Suppressor macrophage (primary cell): ENCODE data around the gene AP3B1.
"Not testable (repeated sequence)": the region's sequence is repeated elsewhere in the genome, so short reads cannot be mapped to it uniquely, and the experiment has no call there.

Experiments used
- DNase-seq, 4 experiments: peaks; one replicate each; pipeline ENCODE4 v3.0.0-alpha.2; 2020 to 2022

The AP3B1 gene

GRCh38 chr5:78243639-78244038 is 50.9 kb downstream of the AP3B1 start:
- no peak for DNase-seq

GRCh38 chr5:78243091-78243490 is 51.4 kb downstream of the AP3B1 start:
- no peak for DNase-seq

GRCh38 chr5:78242001-78242400 is 52.5 kb downstream of the AP3B1 start:
- DNase-seq = no peak

DNA sequence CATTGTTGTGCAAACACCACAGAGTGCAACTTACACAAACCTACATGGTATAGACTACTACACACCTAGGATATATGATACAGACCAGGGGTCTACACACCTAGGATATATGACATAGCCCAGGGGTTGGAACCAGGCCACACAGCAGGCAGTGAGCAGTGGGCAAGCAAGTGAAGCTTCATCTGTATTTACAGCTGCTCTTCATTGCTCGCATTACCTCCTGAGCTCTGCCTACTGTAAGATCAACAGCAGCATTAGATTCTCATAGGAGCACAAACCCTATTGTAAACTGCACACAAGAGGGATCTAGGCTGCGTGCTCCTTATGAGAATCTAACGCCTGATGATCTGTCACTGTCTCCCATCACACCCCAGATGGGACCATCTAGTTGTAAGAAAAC is 56.6 kb downstream of the AP3B1 start:
- DNase-seq = no peak

DNA sequence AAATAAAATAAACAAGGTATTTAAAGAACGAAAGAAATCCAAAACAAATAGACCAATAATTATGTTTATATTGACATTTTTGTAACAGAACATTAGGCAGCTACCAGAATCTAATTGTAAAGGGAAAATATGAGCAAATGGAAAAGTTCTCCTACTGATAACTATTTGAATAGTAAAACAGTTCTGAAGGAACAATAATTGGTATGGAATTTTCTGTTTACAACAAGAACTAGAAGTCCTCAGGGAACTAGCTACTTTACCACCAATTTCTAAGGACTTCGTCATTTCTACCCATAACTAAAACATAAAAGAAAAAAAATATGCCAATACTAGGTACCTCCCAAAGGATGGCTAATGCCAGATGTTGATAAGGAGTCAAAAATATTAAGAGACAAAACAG is 58.5 kb downstream of the AP3B1 start:
- DNase-seq = no peak

GRCh38 chr5:78235289-78235688 is 59.2 kb downstream of the AP3B1 start:
- peak in 1 of 4 experiments; percentile 2 for DNase-seq

DNA sequence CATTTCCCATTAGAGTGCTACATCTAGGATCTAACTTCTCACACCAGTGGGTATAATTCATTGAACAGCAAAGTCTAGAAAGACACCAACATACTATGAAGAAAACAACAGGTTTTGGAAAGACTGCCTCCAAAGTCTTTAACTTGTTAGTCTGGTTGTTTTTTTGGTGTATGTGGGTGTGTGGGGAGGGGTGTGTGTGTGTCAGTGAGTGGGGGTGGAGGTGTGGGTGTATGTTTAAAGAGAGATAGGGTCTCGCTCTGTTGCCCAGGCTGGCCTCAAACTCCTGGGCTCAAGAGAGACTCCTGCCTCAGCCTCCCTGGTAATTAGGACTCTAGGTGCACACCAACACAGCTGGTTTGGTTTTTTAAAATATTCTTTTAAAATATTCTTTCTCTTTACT is 59.7 kb downstream of the AP3B1 start:
- no peak for DNase-seq

GRCh38 chr5:78232163-78232562 is 62.3 kb downstream of the AP3B1 start:
- no peak for DNase-seq

DNA sequence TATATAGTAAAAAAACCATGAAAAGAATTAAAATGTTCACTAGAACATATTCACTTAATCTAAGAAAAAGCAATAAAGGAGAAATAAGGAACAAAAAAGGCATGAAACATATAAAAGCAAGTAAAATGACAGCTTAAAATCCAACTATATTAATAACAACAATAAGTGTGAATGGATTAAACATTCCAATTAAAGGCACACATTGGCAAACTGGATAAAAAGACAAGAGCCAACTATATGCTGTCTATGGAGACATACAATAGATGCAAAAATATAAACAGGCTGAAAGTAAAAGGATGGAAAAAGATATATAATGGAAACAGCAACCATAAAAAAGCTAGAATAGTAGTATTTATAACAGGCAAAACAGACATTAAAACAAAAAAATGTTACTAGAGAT is 70.1 kb downstream of the AP3B1 start:
- no peak for DNase-seq

- DNase-seq = peak; percentile 44 to 86 (median 68)
Measured at GRCh38 chr5:78221964-78222451, 72.5 kb downstream of the AP3B1 start.

DNA sequence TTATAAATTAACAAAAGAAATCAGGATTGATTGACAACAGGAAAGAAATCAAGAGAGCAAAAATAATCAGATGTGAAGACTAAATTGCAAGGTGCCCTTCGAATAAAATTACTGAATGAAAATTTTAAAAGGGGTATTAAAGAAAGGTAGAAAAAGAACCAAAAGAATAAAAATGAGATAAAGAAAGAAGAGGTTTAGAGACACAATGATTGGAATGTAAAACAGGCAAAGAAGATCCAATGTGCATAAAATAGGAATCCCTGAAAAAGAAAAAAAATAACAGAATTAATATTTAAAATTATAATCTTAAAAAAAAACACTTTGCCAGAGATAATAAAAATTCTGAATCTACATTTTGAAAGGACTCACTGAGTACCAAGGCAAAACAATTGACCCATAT is 73.0 kb downstream of the AP3B1 start:
- DNase-seq = no peak

DNA sequence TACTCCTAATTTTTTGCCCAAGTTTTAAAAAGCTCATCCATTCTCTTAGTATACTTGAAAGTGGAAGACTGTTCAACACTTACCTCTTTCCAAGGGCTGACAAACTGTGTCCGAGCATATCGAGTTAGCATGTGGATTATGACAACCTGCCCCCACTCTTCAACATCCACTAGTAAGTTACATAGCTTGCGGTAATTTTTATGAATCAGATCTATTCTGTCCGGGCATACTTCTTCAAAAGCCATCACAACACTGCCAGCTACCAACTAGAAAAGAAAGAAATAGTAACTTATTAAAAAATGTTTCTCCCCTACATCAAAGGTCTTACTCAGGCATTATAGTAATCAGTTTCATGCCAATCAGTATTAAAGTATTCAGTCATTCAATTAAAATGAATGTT is 78.5 kb downstream of the AP3B1 start:
- no peak for DNase-seq

- DNase-seq = no peak
Measured at GRCh38 chr5:78215565-78215964, 78.9 kb downstream of the AP3B1 start.

GRCh38 chr5:78213799-78214198 is 80.7 kb downstream of the AP3B1 start:
- DNase-seq = no peak

- DNase-seq = no peak
Measured at GRCh38 chr5:78211052-78211451, 83.4 kb downstream of the AP3B1 start.

DNA sequence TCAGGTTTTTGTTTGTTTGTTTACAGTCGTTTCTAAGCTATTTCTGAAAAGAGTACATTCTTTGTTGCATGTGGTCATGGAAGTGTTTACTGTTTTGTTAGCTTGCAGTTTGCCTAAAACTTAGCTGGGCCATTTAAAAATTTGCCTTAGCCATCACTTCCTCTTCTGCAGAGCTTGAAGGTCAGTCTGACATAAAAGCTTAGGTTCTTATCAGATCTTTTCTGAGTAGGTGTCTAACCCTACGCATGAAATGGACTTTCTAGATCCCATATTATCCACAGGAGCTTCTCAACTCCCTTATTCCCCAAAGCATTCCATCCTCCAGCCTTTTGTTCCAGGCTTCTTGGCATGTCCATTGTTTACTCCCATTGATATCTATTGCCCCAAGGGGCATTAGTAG is 90.3 kb downstream of the AP3B1 start:
- DNase-seq = peak in 1 of 4 experiments; percentile 8

DNA sequence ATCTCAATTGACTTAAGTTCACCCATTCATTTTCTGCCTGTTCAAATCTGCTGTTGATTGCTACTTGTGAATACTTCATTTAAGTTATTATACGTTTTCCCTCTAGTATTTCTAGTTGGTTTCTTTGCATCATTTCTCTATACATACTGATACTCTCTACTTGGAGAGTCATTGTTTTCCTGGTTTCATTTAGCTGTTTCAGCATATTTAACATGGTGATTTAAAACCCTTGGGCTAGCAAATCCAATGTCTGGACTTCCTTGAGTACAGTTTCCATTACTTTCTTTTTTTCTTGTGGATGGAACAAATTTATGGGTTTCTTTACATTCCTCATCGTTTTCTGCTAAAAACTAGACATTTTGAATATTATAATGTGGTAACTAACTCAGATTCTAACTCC is 90.7 kb downstream of the AP3B1 start:
- DNase-seq = no peak

GRCh38 chr5:78190402-78190801 is 104.1 kb downstream of the AP3B1 start:
- no peak for DNase-seq

DNA sequence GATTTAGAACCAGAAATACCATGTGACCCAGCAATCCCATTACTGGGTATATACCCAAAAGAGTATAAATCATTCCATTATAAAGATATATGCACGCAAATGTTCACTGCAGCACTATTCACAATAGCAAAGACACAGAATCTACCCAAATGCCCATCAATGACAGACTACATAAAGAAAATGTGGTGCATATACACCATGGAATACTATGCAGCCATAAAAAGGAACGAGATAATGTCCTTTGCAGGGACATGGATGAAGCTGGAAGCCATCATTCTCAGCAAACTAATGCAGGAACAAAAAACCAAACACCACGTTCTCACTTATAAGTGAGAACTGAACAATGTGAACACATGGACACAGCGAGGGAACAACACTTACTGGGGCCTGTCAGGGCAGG is 105.8 kb downstream of the AP3B1 start:
- DNase-seq = not testable (repeated sequence)

DNA sequence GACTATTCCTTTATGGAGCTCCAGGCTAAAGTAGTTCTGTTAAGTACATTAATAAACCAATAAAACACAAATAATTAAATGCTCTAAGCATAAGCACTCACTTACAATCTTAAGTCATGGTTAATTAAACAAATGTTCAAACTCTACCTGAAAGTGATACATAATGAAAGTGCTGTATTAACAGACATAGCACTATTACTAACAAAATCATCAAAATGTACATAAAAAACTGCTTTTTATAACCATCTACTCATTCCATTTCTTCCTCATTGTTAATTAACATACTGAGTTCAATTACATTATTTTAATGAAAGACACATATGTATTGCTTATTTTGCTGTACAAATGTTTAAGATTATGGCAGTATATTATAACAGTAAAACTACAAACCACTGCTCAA is 107.3 kb downstream of the AP3B1 start:
- no peak for DNase-seq

GRCh38 chr5:78182838-78183237 is 111.7 kb downstream of the AP3B1 start:
- DNase-seq = peak in 1 of 4 experiments; percentile 5

DNA sequence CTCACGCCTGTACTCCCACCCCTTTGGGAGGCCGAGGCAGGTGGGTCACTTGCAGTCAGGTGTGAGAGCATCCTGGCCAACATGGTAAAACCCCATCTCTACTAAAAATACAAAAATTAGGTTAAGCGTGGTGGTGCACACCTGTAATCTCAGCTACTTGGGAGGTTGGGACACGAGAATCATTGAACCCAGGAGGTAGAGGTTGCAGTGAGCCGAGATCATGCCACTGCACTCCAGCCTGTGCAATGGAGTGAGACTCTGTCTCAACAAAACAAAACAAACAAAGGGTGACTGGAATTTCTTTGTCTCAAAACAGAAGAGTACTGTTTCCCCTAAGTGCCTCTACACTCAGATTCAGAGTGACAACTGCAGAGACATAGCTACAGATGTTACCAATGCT is 116.1 kb downstream of the AP3B1 start:
- no peak for DNase-seq

DNA sequence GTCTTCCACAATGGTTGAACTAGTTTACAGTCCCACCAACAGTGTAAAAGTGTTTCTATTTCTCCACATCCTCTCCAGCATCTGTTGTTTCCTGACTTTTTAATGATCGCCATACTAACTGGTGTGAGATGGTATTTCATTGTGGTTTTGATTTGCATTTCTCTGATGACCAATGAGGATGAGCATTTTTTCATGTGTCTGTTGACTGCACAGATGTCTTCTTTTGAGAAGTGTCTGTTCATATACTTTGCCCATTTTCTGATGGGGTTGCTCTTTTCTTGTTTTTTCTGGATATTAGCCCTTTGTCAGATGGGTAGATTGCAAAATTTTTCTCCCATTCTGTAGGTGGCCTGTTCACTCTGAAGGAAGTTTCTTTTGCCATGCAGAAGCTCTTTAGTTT is 124.2 kb downstream of the AP3B1 start:
- DNase-seq = not testable (repeated sequence)

GRCh38 chr5:78162253-78162862 is 132.1 kb downstream of the AP3B1 start:
- DNase-seq = peak in 3 of 4 experiments; percentile 7 to 34 (median 26)

- DNase-seq = no peak
Measured at GRCh38 chr5:78157001-78157400, 137.5 kb downstream of the AP3B1 start.
